HCT116 (cell line): ENCODE measurements around the gene SLC34A1. TPM values are rescaled to one million over a fixed set of nuclear protein-coding genes. Genes with fewer than 3 reads are reported as not detected.

Source experiments
- ATAC-seq: fragments of 200-7000 bp; cut with Tn5 transposase; 2 replicates; pipeline ENCODE4 v1.9.1; 2020; ENCODE audit warnings: mild to moderate bottlenecking, moderate library complexity
- BruUV-seq: library from RNA; stranded (reverse); fragments of 400-500 nt; replicated peaks from 2 replicates; lab custom pipeline; 2021; lab: Mats Ljungman, UMichigan
- CTCF ChIA-PET: fragments of 300-600 bp; sonication (Branson Sonifier 250); formaldehyde crosslinking; loops from one replicate; lab custom pipeline; 2021; ENCODE audit warnings: antibody characterized with exemption; lab: Charles Lee
- POLR2A ChIA-PET: fragments of 300-600, 350-600 bp; sonication (Branson Sonifier 250); formaldehyde crosslinking; loops from one replicate; lab custom pipeline; 2021; ENCODE audit warnings: antibody characterized with exemption; lab: Charles Lee
- RAD21 ChIA-PET, 2 experiments: fragments of 300-600 bp; sonication (Branson Sonifier 250); formaldehyde crosslinking; loops; one replicate each; lab custom pipeline; 2023; ENCODE audit warnings: low total read pairs in 2 of 2; ENCODE audit not compliant: uncharacterized antibody in 2 of 2, unreplicated experiment in 2 of 2, low non-redundant PET in 1 of 2; lab: Charles Lee
- DNase-seq: peaks from one replicate; pipeline ENCODE4 v3.0.0-alpha.2; 2010; ENCODE audit warnings: low read depth, low spot score
- H2AFZ ChIP-seq: fragments of 200-600 bp; shearing (Covaris generic), sonication (generic); 2 replicates; pipeline ENCODE4 v1.6.1; 2017; ENCODE audit warnings: low read depth, mixed run types, mixed read lengths, antibody characterized with exemption, low read length; ENCODE audit not compliant: poor library complexity, severe bottlenecking
- H3K27ac ChIP-seq: 2 replicates; pipeline ENCODE4 v1.5.1; 2012; ENCODE audit warnings: low read depth, low read length
- H3K27me3 ChIP-seq: fragments of 200-600 bp; sonication (generic); 2 replicates; pipeline ENCODE4 v1.6.1; 2016; ENCODE audit warnings: mixed run types, low read length, mixed read lengths; ENCODE audit not compliant: insufficient read depth
- H3K36me3 ChIP-seq, 2 experiments: fragments of 200-500 bp in 1 of 2; fragments of 200-600 bp in 1 of 2; sonication (Bioruptor generic) in 1 of 2; sonication (generic) in 1 of 2; 2 replicates each; pipeline versions ENCODE4 v1.5.1 to v1.6.1; 2014 to 2016; ENCODE audit warnings: low read length in 2 of 2, inconsistent platforms in 1 of 2, mixed read lengths in 1 of 2, mixed run types in 1 of 2; ENCODE audit not compliant: insufficient read depth in 2 of 2, control insufficient read depth in 1 of 2
- H3K4me1 ChIP-seq, 2 experiments: fragments of 200-600 bp in 1 of 2; sonication (generic) in 1 of 2; 2 replicates each; pipeline versions ENCODE4 v1.5.1 to v1.6.1; 2012 to 2017; ENCODE audit warnings: low read length in 2 of 2, inconsistent platforms in 1 of 2, mild to moderate bottlenecking in 1 of 2, mixed read lengths in 1 of 2, mixed run types in 1 of 2, moderate library complexity in 1 of 2; ENCODE audit not compliant: insufficient read depth in 2 of 2, control insufficient read depth in 1 of 2
- H3K4me2 ChIP-seq: fragments of 200-600 bp; sonication (generic); 2 replicates; pipeline ENCODE4 v1.6.1; 2017; ENCODE audit warnings: mixed run types, low read length, mixed read lengths
- H3K4me3 ChIP-seq, 2 experiments: fragments of 200-600 bp in 1 of 2; sonication (generic) in 1 of 2; replicated peaks in 1 of 2; 2 replicates each; pipeline ENCODE4 v1.5.1; 2011 to 2016; ENCODE audit warnings: low read length in 2 of 2, control low read depth in 1 of 2, low read depth in 1 of 2, mild to moderate bottlenecking in 1 of 2, mixed read lengths in 1 of 2, mixed run types in 1 of 2
- H3K79me2 ChIP-seq: fragments of 200-600 bp; sonication (generic); 2 replicates; pipeline ENCODE4 v1.6.1; 2017; ENCODE audit warnings: mild to moderate bottlenecking, mixed run types, low read length, moderate library complexity, mixed read lengths; ENCODE audit not compliant: insufficient read depth
- H3K9ac ChIP-seq: fragments of 200-600 bp; sonication (generic); 2 replicates; pipeline ENCODE4 v1.6.1; 2016; ENCODE audit warnings: low read length, mixed read lengths
- H3K9me2 ChIP-seq: fragments of 200-600 bp; sonication (generic), shearing (Covaris generic); 2 replicates; pipeline ENCODE4 v1.6.1; 2017; ENCODE audit warnings: mixed run types, mild to moderate bottlenecking, moderate library complexity; ENCODE audit not compliant: insufficient read depth
- H3K9me3 ChIP-seq, 2 experiments: fragments of 200-500 bp in 1 of 2; fragments of 200-600 bp in 1 of 2; sonication (Bioruptor generic) in 1 of 2; sonication (generic) in 1 of 2; 2 replicates each; pipeline ENCODE4 v1.6.1; 2014 to 2017; ENCODE audit warnings: low read length in 2 of 2, mixed read lengths in 2 of 2, inconsistent platforms in 1 of 2, low read depth in 1 of 2, mild to moderate bottlenecking in 1 of 2, mixed run types in 1 of 2, moderate library complexity in 1 of 2; ENCODE audit not compliant: control insufficient read depth in 1 of 2, insufficient read depth in 1 of 2
- H4K20me1 ChIP-seq: fragments of 200-600 bp; sonication (generic), shearing (Covaris generic); 2 replicates; pipeline ENCODE4 v1.6.1; 2017; ENCODE audit warnings: mixed run types, mild to moderate bottlenecking, moderate library complexity; ENCODE audit not compliant: insufficient read depth
- CBX3 ChIP-seq: IDR thresholded peaks from 2 replicates; pipeline ENCODE4 v1.6.1; 2012; ENCODE audit warnings: low read depth
- EGR1 ChIP-seq: IDR thresholded peaks from 2 replicates; pipeline ENCODE4 v1.6.1; 2012; ENCODE audit warnings: low read depth
- EZH2 ChIP-seq: fragments of 200-600 bp; sonication (generic); IDR thresholded peaks from 2 replicates; pipeline ENCODE4 v1.6.1; 2017; ENCODE audit warnings: antibody characterized with exemption, mixed run types
- EZH2phosphoT487 ChIP-seq: fragments of 200-600 bp; IDR thresholded peaks from 2 replicates; pipeline ENCODE4 v1.6.1; 2018; ENCODE audit warnings: antibody characterized with exemption, borderline replicate concordance
- FOSL1 ChIP-seq: IDR thresholded peaks from 2 replicates; pipeline ENCODE4 v1.6.1; 2012; ENCODE audit warnings: low read depth
- JUND ChIP-seq: IDR thresholded peaks from 2 replicates; pipeline ENCODE4 v1.6.1; 2012
- POLR2A ChIP-seq: IDR thresholded peaks from 2 replicates; pipeline ENCODE4 v1.7.0; 2011; ENCODE audit warnings: borderline replicate concordance; ENCODE audit not compliant: insufficient read depth, insufficient read length; ENCODE audit errors: extremely low read depth
- POLR2AphosphoS5 ChIP-seq: IDR thresholded peaks from 2 replicates; pipeline ENCODE4 v1.6.1; 2011; ENCODE audit warnings: mild to moderate bottlenecking, low read depth, low read length, moderate library complexity
- SIN3A ChIP-seq: IDR thresholded peaks from 2 replicates; pipeline ENCODE4 v1.6.1; 2012; ENCODE audit warnings: low read depth
- SP1 ChIP-seq: IDR thresholded peaks from 2 replicates; pipeline ENCODE4 v1.6.1; 2012; ENCODE audit warnings: low read depth
- SRF ChIP-seq: IDR thresholded peaks from 2 replicates; pipeline ENCODE4 v1.6.1; 2012; ENCODE audit warnings: low read depth
- TCF7L2 ChIP-seq: IDR thresholded peaks from 2 replicates; pipeline ENCODE4 v1.7.0; 2011; ENCODE audit warnings: borderline replicate concordance, inconsistent platforms; ENCODE audit not compliant: insufficient read depth, insufficient read length; ENCODE audit errors: extremely low read depth
- YY1 ChIP-seq: IDR thresholded peaks from 2 replicates; pipeline ENCODE4 v1.6.1; 2011; ENCODE audit warnings: low read length, low read depth, moderate library complexity, mild to moderate bottlenecking; ENCODE audit not compliant: insufficient replicate concordance; ENCODE audit errors: extremely low read depth
- ZFX ChIP-seq: fragments of 450-650 bp; IDR thresholded peaks from 2 replicates; pipeline ENCODE4 v1.6.1; 2017
- ZNF274 ChIP-seq: fragments of 200-500 bp; sonication (Bioruptor generic); IDR thresholded peaks from 2 replicates; pipeline ENCODE4 v1.6.1; 2014; ENCODE audit warnings: mild to moderate bottlenecking, low read depth, low read length, inconsistent platforms
- intact Hi-C: fragments of 100-400 bp; cut with micrococcal nuclease; formaldehyde crosslinking; loops from 2 replicates; pipeline ENCODE4 v1.10.0; 2022
- total RNA-seq: library from RNA; stranded (reverse); gene quantifications from one replicate; pipeline ENCODE4 v1.2.1, GENCODE V29; 2021; ENCODE audit not compliant: unreplicated experiment
- TF ChIP-seq, protein P1 (sequence below): IDR thresholded peaks from 2 replicates; pipeline ENCODE4 v1.6.1; 2012
- TF ChIP-seq, protein P2 (sequence below): IDR thresholded peaks from 2 replicates; pipeline ENCODE4 v1.6.1; 2012; ENCODE audit warnings: low read depth

The SLC34A1 gene
- total RNA-seq, 1 experiment from 2014 or later = not detected

DNA sequence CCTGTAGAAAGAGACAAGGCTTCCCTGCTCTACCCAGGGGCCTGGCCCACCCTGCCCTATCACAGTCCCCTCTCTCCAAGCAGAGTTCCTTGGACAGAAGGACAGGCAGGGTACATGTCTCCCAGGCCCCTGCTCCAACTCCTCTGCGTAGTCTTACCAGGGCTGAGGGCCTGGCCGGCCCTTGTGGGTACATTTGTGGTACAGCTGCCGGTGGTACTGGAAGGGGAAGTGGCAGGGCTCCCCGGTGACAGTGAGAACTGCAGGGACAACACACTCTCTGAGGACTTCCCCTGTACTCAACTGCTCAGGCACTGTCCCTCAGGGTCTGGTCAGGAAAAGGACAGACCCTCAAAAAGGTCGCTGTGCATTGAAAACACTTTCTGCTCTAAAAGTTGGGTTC lies 21.6 kb downstream of the SLC34A1 start:
- intact Hi-C loops = no loop called here
- TF ChIP-seq JUND (no peak), ZNF274 (no peak), POLR2AphosphoS5 (no peak), FOSL1 (no peak), SIN3A (no peak), ZFX (no peak), EZH2phosphoT487 (no peak), SRF (no peak), EGR1 (no peak), CBX3 (no peak), EZH2 (no peak), POLR2A (no peak), TCF7L2 (no peak), SP1 (no peak), YY1 (no peak)
- TF ChIP-seq, protein P1, sequence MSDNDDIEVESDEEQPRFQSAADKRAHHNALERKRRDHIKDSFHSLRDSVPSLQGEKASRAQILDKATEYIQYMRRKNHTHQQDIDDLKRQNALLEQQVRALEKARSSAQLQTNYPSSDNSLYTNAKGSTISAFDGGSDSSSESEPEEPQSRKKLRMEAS = no peak
- TF ChIP-seq, protein P2, sequence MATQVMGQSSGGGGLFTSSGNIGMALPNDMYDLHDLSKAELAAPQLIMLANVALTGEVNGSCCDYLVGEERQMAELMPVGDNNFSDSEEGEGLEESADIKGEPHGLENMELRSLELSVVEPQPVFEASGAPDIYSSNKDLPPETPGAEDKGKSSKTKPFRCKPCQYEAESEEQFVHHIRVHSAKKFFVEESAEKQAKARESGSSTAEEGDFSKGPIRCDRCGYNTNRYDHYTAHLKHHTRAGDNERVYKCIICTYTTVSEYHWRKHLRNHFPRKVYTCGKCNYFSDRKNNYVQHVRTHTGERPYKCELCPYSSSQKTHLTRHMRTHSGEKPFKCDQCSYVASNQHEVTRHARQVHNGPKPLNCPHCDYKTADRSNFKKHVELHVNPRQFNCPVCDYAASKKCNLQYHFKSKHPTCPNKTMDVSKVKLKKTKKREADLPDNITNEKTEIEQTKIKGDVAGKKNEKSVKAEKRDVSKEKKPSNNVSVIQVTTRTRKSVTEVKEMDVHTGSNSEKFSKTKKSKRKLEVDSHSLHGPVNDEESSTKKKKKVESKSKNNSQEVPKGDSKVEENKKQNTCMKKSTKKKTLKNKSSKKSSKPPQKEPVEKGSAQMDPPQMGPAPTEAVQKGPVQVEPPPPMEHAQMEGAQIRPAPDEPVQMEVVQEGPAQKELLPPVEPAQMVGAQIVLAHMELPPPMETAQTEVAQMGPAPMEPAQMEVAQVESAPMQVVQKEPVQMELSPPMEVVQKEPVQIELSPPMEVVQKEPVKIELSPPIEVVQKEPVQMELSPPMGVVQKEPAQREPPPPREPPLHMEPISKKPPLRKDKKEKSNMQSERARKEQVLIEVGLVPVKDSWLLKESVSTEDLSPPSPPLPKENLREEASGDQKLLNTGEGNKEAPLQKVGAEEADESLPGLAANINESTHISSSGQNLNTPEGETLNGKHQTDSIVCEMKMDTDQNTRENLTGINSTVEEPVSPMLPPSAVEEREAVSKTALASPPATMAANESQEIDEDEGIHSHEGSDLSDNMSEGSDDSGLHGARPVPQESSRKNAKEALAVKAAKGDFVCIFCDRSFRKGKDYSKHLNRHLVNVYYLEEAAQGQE = no peak
- TF ChIP-seq, all 23 proteins: peak for 0
- Histone ChIP-seq H3K9me3 (no peaks in the 10 kb centered on the region), H3K27me3 (no peaks in the 10 kb centered on the region), H3K36me3 (no peaks in the 10 kb centered on the region), H3K27ac (no peak overlapping the region), H3K4me1 (peaks cover 15 to 37% of the 10 kb centered on the region in 2 experiments), H3K4me2 (no peak overlapping the region), H3K4me3 (no peak overlapping the region), H3K9me2 (no peaks in the 10 kb centered on the region), H4K20me1 (no peaks in the 10 kb centered on the region), H3K9ac (no peak overlapping the region), H2AFZ (no peak overlapping the region), H3K79me2 (no peaks in the 10 kb centered on the region)
- ATAC-seq = no peak
- POLR2A ChIA-PET = no interaction called here
- no peak for DNase-seq
- RAD21 ChIA-PET = interaction anchor here in 1 of 2 experiments (1.5 kb wide), 1 partner anchor 40 kb away, joined by 5 read pairs; no protein-coding TSS in a partner anchor
- CTCF ChIA-PET = interaction anchor here (4.0 to 5.3 kb wide), 2 partner anchors 16 to 49 kb away, joined by 65 to 85 read pairs; no protein-coding TSS in a partner anchor
- no TSS peak for BruUV-seq
